Articular chondrocyte of knee joint (primary cell): ENCODE measurements around the gene PKD2L1. TPM values are rescaled to one million over a fixed set of nuclear protein-coding genes. Genes with fewer than 3 reads are reported as not detected.

ENCODE experiments used
- small RNA-seq: library from RNA; depleted of rRNA; stranded (forward); fragments of <200 nt; gene quantifications from one replicate; pipeline ENCODE3, GENCODE V24; 2012
- total RNA-seq: library from RNA; depleted of rRNA; stranded (reverse); fragments of >200 nt; gene quantifications from 2 replicates; pipeline ENCODE4 v1.2.3, GENCODE V29; 2012

Gene PKD2L1
- not detected in 2 replicates for total RNA-seq

DNA sequence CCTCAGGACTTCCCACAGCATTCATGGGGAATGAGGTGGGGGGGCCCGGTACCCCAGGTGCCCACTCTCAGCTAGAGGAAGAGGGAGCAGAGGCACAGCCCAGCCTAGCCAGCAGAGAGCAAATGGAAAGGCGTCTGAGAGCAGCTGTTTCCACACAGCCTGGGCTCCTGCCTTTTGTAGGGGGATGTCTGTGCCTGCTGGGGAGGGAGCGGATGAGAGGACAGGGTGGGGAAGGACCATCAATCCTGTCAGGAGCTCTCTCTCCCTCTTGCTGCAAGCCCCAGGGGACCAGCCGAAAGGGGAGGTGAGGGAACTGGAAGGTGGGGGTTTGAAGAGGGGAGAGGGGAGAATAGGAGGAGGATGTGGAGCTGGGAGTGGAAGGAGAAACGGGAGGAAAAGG, at the start of gene PKD2L1:
TSS of gene PKD2L1 (minus strand) at position 150 of the 400 bp plus-strand sequence. CDS start at position 25, 125 bp downstream.

DNA sequence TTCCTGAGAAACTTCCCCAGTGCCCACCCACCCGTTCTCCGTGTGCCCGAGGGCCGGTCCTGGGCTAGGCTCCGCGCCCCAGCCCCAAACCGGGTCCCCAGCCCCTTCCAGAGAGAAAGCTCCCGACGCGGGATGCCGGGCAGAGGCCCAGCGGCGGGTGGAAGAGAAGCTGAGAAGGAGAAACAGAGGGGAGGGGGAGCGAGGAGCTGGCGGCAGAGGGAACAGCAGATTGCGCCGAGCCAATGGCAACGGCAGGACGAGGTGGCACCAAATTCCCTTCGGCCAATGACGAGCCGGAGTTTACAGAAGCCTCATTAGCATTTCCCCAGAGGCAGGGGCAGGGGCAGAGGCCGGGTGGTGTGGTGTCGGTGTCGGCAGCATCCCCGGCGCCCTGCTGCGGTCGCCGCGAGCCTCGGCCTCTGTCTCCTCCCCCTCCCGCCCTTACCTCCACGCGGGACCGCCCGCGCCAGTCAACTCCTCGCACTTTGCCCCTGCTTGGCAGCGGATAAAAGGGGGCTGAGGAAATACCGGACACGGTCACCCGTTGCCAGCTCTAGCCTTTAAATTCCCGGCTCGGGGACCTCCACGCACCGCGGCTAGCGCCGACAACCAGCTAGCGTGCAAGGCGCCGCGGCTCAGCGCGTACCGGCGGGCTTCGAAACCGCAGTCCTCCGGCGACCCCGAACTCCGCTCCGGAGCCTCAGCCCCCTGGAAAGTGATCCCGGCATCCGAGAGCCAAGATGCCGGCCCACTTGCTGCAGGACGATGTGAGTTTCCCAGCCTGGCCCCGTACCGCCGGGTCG, 16.9 kb upstream of the PKD2L1 start, which contains the start of gene SCD:
TSS of gene SCD (plus strand) at position 469 of the 803 bp plus-strand sequence. CDS start at position 741, 272 bp downstream.

DNA sequence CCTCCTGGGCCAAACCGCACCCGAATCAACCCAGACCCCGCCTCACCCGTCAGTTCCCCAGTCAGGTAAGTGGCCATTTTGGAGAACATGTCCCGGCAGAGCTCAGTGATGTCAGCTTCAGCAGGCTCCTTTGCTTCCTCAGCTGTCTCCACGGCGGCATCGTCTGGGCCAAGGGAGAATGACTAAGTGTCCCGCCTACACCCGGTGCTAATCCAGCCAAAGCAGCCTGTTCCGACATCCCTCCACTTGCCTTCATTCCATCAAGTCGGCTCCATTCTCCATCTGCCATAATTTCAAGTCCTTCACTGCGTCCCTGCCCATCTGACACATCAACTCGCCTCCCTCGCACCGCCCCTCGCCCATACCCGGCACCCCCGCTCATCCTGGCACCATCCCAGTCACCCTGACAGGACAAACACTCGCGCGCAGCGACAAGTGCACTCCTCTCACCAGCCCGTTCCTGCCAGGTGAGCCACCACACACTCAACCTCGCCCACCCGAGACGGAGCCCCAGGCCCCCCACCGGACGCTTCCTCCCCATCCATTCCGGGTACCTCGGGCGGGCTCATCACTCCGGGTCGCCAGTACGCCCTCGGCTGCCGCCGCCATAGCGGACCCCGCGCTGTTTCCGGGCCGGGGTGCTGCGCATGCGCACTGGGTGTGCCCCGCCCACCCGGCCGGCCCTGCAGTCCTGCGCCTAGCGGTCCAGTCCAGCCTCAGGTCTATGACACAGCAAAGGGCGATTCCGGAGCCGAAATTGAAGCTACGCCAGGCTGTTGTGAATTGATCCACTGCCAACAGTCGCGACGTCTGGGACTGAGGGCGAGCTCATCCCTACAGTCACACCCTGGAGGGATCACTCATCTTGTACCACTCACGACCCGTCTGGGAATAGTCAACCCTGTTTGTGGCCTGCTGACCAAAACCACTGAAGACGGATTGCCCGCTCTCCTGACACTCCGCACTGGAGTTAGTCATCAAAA, 43.7 kb downstream of the PKD2L1 start, which contains the start of gene BLOC1S2:
TSS of gene BLOC1S2 (minus strand) at position 630 of the 983 bp plus-strand sequence. CDS start at position 609, 21 bp downstream.

DNA sequence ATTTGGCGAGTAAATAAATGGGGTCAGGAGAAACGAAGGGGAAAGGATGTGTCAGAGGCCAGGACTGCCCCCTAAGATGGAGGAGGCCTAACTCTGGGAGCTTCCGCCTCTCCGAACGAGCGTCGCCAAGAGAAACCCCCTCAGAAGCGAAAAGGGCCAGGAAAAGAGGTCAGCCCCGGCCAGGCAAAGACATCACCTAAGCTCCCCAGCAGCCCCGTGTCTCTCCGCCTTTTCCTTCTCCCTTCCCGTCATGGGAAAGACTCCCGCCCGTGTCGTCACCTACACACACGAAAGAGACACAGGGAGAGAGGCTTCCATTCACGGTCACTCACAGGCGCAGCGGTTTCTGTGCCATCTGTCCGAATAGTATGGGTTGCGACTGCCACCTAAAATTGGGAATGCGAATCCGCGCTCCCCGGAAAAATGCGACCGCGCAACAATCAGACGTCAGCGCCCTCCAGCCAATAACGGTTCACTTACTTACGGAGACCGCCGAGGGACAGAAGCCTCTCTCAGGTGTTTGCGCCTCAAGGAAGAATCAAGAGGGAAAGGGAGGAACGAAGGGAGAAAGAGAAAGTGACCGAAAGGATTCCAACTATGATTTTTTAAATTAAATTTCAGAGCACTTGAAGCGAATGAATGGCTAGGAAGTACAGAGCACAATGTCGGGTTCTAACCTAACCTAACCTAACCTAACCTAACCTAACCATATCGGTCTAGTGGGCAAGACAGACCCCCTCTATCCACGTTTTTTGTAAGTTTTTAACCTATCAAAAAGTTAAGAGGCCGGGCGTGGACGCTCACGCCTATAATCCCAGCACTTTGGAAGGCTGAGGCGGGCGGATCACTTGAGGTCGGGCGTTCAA, 62.6 kb downstream of the PKD2L1 start, which contains the start of gene CWF19L1:
TSS of gene CWF19L1 (minus strand) at position 400 of the 866 bp plus-strand sequence. CDS start at position 355, 45 bp downstream.

Small RNA genes lying within 50 kb of the gene (small RNA-seq; reads per million reads assigned to genes)
- not detected for gene RNU6-422P

Other genes with a start within 250 kb of the PKD2L1 start
- not detected in 2 replicates for gene CPN1, start 248.4 kb downstream of the PKD2L1 start, total RNA-seq
- gene ERLIN1, start 144.2 kb downstream of the PKD2L1 start, total RNA-seq: 60.5 and 61.4 TPM in 2 replicates
- 21.4 and 24.6 TPM in 2 replicates for gene CHUK, start 100.6 kb downstream of the PKD2L1 start, total RNA-seq
- gene CWF19L1, start 62.6 kb downstream of the PKD2L1 start, total RNA-seq: 21.8 and 33.3 TPM in 2 replicates
- 54.9 and 63.2 TPM in 2 replicates for gene BLOC1S2, start 43.5 kb downstream of the PKD2L1 start, total RNA-seq
- gene SCD, start 17.0 kb upstream of the PKD2L1 start, total RNA-seq: 72.6 and 142 TPM in 2 replicates
- gene WNT8B, start 132.8 kb upstream of the PKD2L1 start, total RNA-seq: not detected in 2 replicates
- gene SEC31B, start 189.6 kb upstream of the PKD2L1 start, total RNA-seq: 4.6 and 6.4 TPM in 2 replicates
- gene NDUFB8, start 199.6 kb upstream of the PKD2L1 start, total RNA-seq: 88.1 and 126 TPM in 2 replicates
- gene HIF1AN, start 205.7 kb upstream of the PKD2L1 start, total RNA-seq: 15.9 and 17.9 TPM in 2 replicates